Measurements from ENCODE around the gene POLR2E. TPM values are rescaled to one million over a fixed set of nuclear protein-coding genes. Genes with fewer than 3 reads are reported as not detected.

The POLR2E gene
- total RNA-seq, 1 donor from 2014 or later: 156 TPM

- Mint-ChIP-seq H3K36me3 (ENCODE audit: unreplicated experiment) (peaks cover 4% of the 10 kb centered on the region), H3K27ac (ENCODE audit: unreplicated experiment) (no peak overlapping the region), H3K9me3 (ENCODE audit: unreplicated experiment) (no peaks in the 10 kb centered on the region), H3K4me3 (ENCODE audit: unreplicated experiment) (no peak overlapping the region), H3K27me3 (ENCODE audit: unreplicated experiment) (no peaks in the 10 kb centered on the region), H3K4me1 (ENCODE audit: unreplicated experiment) (peaks cover 12% of the 10 kb centered on the region)
- no peak for DNase-seq (ENCODE audit: extremely low spot score, unreplicated experiment)
- TF ChIP-seq CTCF (IDR thresholded peaks at IDR 0.05): no peak
Measured at GRCh38 chr19:1089891-1090290, 5.3 kb downstream of the POLR2E start.

GRCh38 chr19:1089126-1089771, 5.9 kb downstream of the POLR2E start:
- H3K27me3 Mint-ChIP-seq (ENCODE audit: unreplicated experiment): no peaks in the 10 kb centered on the region
- no peaks in the 10 kb centered on the region for H3K9me3 Mint-ChIP-seq (ENCODE audit: unreplicated experiment)
- no peak for TF ChIP-seq CTCF (IDR thresholded peaks at IDR 0.05)
- H3K36me3 Mint-ChIP-seq (ENCODE audit: unreplicated experiment): peaks cover 4% of the 10 kb centered on the region
- no peak overlapping the region for H3K4me3 Mint-ChIP-seq (ENCODE audit: unreplicated experiment)
- no peak overlapping the region for H3K27ac Mint-ChIP-seq (ENCODE audit: unreplicated experiment)
- no peak for DNase-seq (ENCODE audit: extremely low spot score, unreplicated experiment)
- H3K4me1 Mint-ChIP-seq (ENCODE audit: unreplicated experiment): peaks cover 12% of the 10 kb centered on the region

- H3K27me3 Mint-ChIP-seq (ENCODE audit: unreplicated experiment): no peaks in the 10 kb centered on the region
- no peak for TF ChIP-seq CTCF (IDR thresholded peaks at IDR 0.05)
- peaks cover 5% of the 10 kb centered on the region for H3K4me1 Mint-ChIP-seq (ENCODE audit: unreplicated experiment)
- no peak for DNase-seq (ENCODE audit: extremely low spot score, unreplicated experiment)
- no peaks in the 10 kb centered on the region for H3K9me3 Mint-ChIP-seq (ENCODE audit: unreplicated experiment)
- H3K4me3 Mint-ChIP-seq (ENCODE audit: unreplicated experiment): no peak overlapping the region
- no peak overlapping the region for H3K27ac Mint-ChIP-seq (ENCODE audit: unreplicated experiment)
- H3K36me3 Mint-ChIP-seq (ENCODE audit: unreplicated experiment): peaks cover 4% of the 10 kb centered on the region
Measured at GRCh38 chr19:1088416-1089010, 6.7 kb downstream of the POLR2E start.

- no peaks in the 10 kb centered on the region for H3K9me3 Mint-ChIP-seq (ENCODE audit: unreplicated experiment)
- H3K27ac Mint-ChIP-seq (ENCODE audit: unreplicated experiment): no peak overlapping the region
- no peaks in the 10 kb centered on the region for H3K27me3 Mint-ChIP-seq (ENCODE audit: unreplicated experiment)
- DNase-seq (ENCODE audit: extremely low spot score, unreplicated experiment): no peak
- peaks cover 4% of the 10 kb centered on the region for H3K36me3 Mint-ChIP-seq (ENCODE audit: unreplicated experiment)
- no peaks in the 10 kb centered on the region for H3K4me1 Mint-ChIP-seq (ENCODE audit: unreplicated experiment)
- TF ChIP-seq CTCF (IDR thresholded peaks at IDR 0.05): no peak
- H3K4me3 Mint-ChIP-seq (ENCODE audit: unreplicated experiment): no peak overlapping the region
Measured at GRCh38 chr19:1087813-1088415, 7.3 kb downstream of the POLR2E start.

GRCh38 chr19:1086613-1087012, 8.6 kb downstream of the POLR2E start:
- TF ChIP-seq CTCF (IDR thresholded peaks at IDR 0.05): no peak
- DNase-seq (ENCODE audit: extremely low spot score, unreplicated experiment): no peak
- Mint-ChIP-seq H3K27ac (ENCODE audit: unreplicated experiment) (no peak overlapping the region), H3K27me3 (ENCODE audit: unreplicated experiment) (no peaks in the 10 kb centered on the region), H3K9me3 (ENCODE audit: unreplicated experiment) (no peaks in the 10 kb centered on the region), H3K4me1 (ENCODE audit: unreplicated experiment) (peaks cover 4% of the 10 kb centered on the region), H3K36me3 (ENCODE audit: unreplicated experiment) (peaks cover 4% of the 10 kb centered on the region), H3K4me3 (ENCODE audit: unreplicated experiment) (no peak overlapping the region)

Measured in osteocyte (in vitro differentiated cells).